Psoas muscle (tissue), 7 donors: ENCODE measurements around the gene SLC39A13. TPM values are rescaled to one million over a fixed set of nuclear protein-coding genes. Genes with fewer than 3 reads are reported as not detected.

Source experiments
- polyA plus RNA-seq, 3 donors: library from polyadenylated mRNA; stranded (reverse); fragments of 200-250 nt; gene quantifications; one replicate each; pipeline ENCODE4 v1.2.3, GENCODE V29; 2013
- total RNA-seq, 4 donors: library from RNA; stranded (reverse); fragmentation: NEBNext Ultra II Directional in 2 of 4; extraction: Animal tissue kit (Norgen Biotek cat#: 25700) in 2 of 4; gene quantifications; one replicate each; pipeline versions ENCODE4 v1.2.1 to v1.2.4, GENCODE V29; 2021 to 2023
- donor health status: healthy with polysubstance abuse.
- donor health status: DM: no; HTN: no; CAD: no; lungs with moderate emphysema.
- donor health status: Bipolar disorder and iron deficiency.
- donor health status: healthy.
- donor health status: DM: no; HTN: no; CAD: no.
- donor health status: DM: no; HTN: no; CAD: no.
- donor health status: DM: yes; HTN: yes; CAD: no.

SLC39A13 gene
- total and polyA plus RNA-seq, 7 donors = 14.7 to 35.3 (median 26.9) TPM

Other genes with a start within 250 kb of the SLC39A13 start
- gene ARFGAP2, start 231.7 kb upstream of the SLC39A13 start, total RNA-seq = 100 to 1,000 TPM in 1 of 4 donors, 10 to 100 TPM in 3; 80.2 to 138 (median 86.5) TPM
- gene ARFGAP2, start 231.7 kb upstream of the SLC39A13 start, polyA plus RNA-seq = 10 to 100 TPM; 58.7 to 84.3 (median 60.8) TPM
- 100 to 1,000 TPM; 210 to 430 (median 348) TPM for gene PACSIN3, start 222.2 kb upstream of the SLC39A13 start, total RNA-seq
- 100 to 1,000 TPM in 2 of 3 donors, 10 to 100 TPM in 1; 90.4 to 303 (median 167) TPM for gene PACSIN3, start 222.2 kb upstream of the SLC39A13 start, polyA plus RNA-seq
- gene DDB2, start 193.6 kb upstream of the SLC39A13 start, total RNA-seq = 1 to 10 TPM; 5.1 to 9.3 (median 6.9) TPM
- gene DDB2, start 193.6 kb upstream of the SLC39A13 start, polyA plus RNA-seq = 10 to 100 TPM in 1 of 3 donors, 1 to 10 TPM in 2; 3.8 to 11.5 (median 4.3) TPM
- 10 to 100 TPM in 3 of 4 donors, 1 to 10 TPM in 1; 7.1 to 17.8 (median 15.3) TPM for gene ACP2, start 159.8 kb upstream of the SLC39A13 start, total RNA-seq
- 10 to 100 TPM; 13.1 to 19.0 (median 18.5) TPM for gene ACP2, start 159.8 kb upstream of the SLC39A13 start, polyA plus RNA-seq
- 10 to 100 TPM in 1 of 4 donors, 1 to 10 TPM in 3; 3.9 to 12.6 (median 5.2) TPM for gene NR1H3, start 150.6 kb upstream of the SLC39A13 start, total RNA-seq
- 1 to 10 TPM; 6.2 to 9.3 (median 7.6) TPM for gene NR1H3, start 150.6 kb upstream of the SLC39A13 start, polyA plus RNA-seq
- 10 to 100 TPM; 17.5 to 33.6 (median 25.6) TPM for gene MADD, start 138.5 kb upstream of the SLC39A13 start, total RNA-seq
- gene MADD, start 138.5 kb upstream of the SLC39A13 start, polyA plus RNA-seq = 10 to 100 TPM; 11.5 to 32.0 (median 17.8) TPM
- 1 to 10 TPM in 1 of 4 donors, under 1 TPM in 3; 0.44 to 1.3 (median 0.69) TPM for gene MYBPC3, start 55.9 kb upstream of the SLC39A13 start, total RNA-seq
- gene MYBPC3, start 55.9 kb upstream of the SLC39A13 start, polyA plus RNA-seq = under 1 TPM; 0.01 to 0.13 (median 0.07) TPM
- gene SPI1, start 30.0 kb upstream of the SLC39A13 start, total RNA-seq = 1 to 10 TPM; 3.6 to 8.3 (median 5.6) TPM
- gene SPI1, start 30.0 kb upstream of the SLC39A13 start, polyA plus RNA-seq = 1 to 10 TPM; 1.6 to 3.5 (median 3.1) TPM
- 100 to 1,000 TPM; 141 to 255 (median 191) TPM for gene PSMC3, start 17.8 kb downstream of the SLC39A13 start, total RNA-seq
- gene PSMC3, start 17.8 kb downstream of the SLC39A13 start, polyA plus RNA-seq = 100 to 1,000 TPM; 300 to 346 (median 316) TPM
- gene RAPSN, start 40.5 kb downstream of the SLC39A13 start, total RNA-seq = 10 to 100 TPM; 47.5 to 90.6 (median 59.5) TPM
- gene RAPSN, start 40.5 kb downstream of the SLC39A13 start, polyA plus RNA-seq = 10 to 100 TPM; 37.6 to 79.3 (median 50.0) TPM
- 100 to 1,000 TPM in 3 of 4 donors, 10 to 100 TPM in 1; 79.0 to 193 (median 140) TPM for gene CELF1, start 144.5 kb downstream of the SLC39A13 start, total RNA-seq
- 100 to 1,000 TPM in 1 of 3 donors, 10 to 100 TPM in 2; 40.1 to 112 (median 92.5) TPM for gene CELF1, start 144.5 kb downstream of the SLC39A13 start, polyA plus RNA-seq
- 10 to 100 TPM; 20.9 to 37.8 (median 27.0) TPM for gene PTPMT1, start 157.0 kb downstream of the SLC39A13 start, total RNA-seq
- 10 to 100 TPM; 34.5 to 40.3 (median 38.7) TPM for gene PTPMT1, start 157.0 kb downstream of the SLC39A13 start, polyA plus RNA-seq
- gene KBTBD4, start 170.4 kb downstream of the SLC39A13 start, total RNA-seq = 10 to 100 TPM; 14.4 to 19.7 (median 17.2) TPM
- 10 to 100 TPM; 12.0 to 23.1 (median 19.1) TPM for gene KBTBD4, start 170.4 kb downstream of the SLC39A13 start, polyA plus RNA-seq
- gene NDUFS3, start 170.5 kb downstream of the SLC39A13 start, total RNA-seq = 100 to 1,000 TPM; 160 to 285 (median 188) TPM
- 100 to 1,000 TPM; 225 to 528 (median 317) TPM for gene NDUFS3, start 170.5 kb downstream of the SLC39A13 start, polyA plus RNA-seq
- under 1 TPM in 2 of 4 donors, not detected in 2; 0.15 to 0.26 TPM for gene FAM180B, start 178.1 kb downstream of the SLC39A13 start, total RNA-seq
- under 1 TPM; 0.04 to 0.51 (median 0.08) TPM for gene FAM180B, start 178.1 kb downstream of the SLC39A13 start, polyA plus RNA-seq
- gene C1QTNF4, start 185.8 kb downstream of the SLC39A13 start, total RNA-seq = under 1 TPM in 3 of 4 donors, not detected in 1; 0.27 to 0.42 (median 0.39) TPM
- gene C1QTNF4, start 185.8 kb downstream of the SLC39A13 start, polyA plus RNA-seq = under 1 TPM; 0.19 to 0.70 (median 0.20) TPM
- 100 to 1,000 TPM in 2 of 4 donors, 10 to 100 TPM in 2; 75.2 to 147 (median 100) TPM for gene MTCH2, start 234.0 kb downstream of the SLC39A13 start, total RNA-seq
- 100 to 1,000 TPM in 2 of 3 donors, 10 to 100 TPM in 1; 85.4 to 152 (median 108) TPM for gene MTCH2, start 234.0 kb downstream of the SLC39A13 start, polyA plus RNA-seq